Measurements from ENCODE around the gene HIF3A. TPM values are rescaled to one million over a fixed set of nuclear protein-coding genes. Genes with fewer than 3 reads are reported as not detected.
"Not testable (repeated sequence)": the region's sequence is repeated elsewhere in the genome, so short reads cannot be mapped to it uniquely, and the experiment has no call there.

Gene HIF3A
- polyA plus RNA-seq, 2 of the 4 experiments (the other 2 are of a cell fraction): not detected

GRCh38 chr19:46320559-46320958 is 23.7 kb downstream of the HIF3A start (continued):
- TF ChIP-seq REST (IDR thresholded peaks at IDR 0.05) (no peak), RAD21 (conservative IDR thresholded peaks at IDR 0.05 in 1 of 2, IDR thresholded peaks at IDR 0.05 in 1 of 2) (no peak), EP300 (IDR thresholded peaks at IDR 0.05) (no peak), MAZ (IDR thresholded peaks at IDR 0.05; ENCODE audit: borderline replicate concordance, low read depth, low read length) (no peak)
- TF ChIP-seq, protein P1, sequence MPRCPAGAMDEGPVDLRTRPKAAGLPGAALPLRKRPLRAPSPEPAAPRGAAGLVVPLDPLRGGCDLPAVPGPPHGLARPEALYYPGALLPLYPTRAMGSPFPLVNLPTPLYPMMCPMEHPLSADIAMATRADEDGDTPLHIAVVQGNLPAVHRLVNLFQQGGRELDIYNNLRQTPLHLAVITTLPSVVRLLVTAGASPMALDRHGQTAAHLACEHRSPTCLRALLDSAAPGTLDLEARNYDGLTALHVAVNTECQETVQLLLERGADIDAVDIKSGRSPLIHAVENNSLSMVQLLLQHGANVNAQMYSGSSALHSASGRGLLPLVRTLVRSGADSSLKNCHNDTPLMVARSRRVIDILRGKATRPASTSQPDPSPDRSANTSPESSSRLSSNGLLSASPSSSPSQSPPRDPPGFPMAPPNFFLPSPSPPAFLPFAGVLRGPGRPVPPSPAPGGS (IDR thresholded peaks at IDR 0.05): no peak

GRCh38 chr19:46321653-46322052 is 24.8 kb downstream of the HIF3A start:
- peaks cover 17% of the 10 kb centered on the region for H3K9me3 ChIP-seq
- no peak overlapping the region for H3K4me2 ChIP-seq
- ChIA-PET POLR2A (no interaction called here), CTCF (interaction anchor here (0.8 to 6.4 kb wide), 5 partner anchors 26 to 243 kb away, joined by 3 to 26 read pairs (median 5); partner anchors contain the start of gene PPP5C)
- DNase-seq (ENCODE audit: low read depth in 1 of 2, low spot score in 1 of 2): no peak
- TF ChIP-seq HOXA7 (CRISPR knock-in tag; IDR thresholded peaks at IDR 0.05) (no peak), SREBF2 (IDR thresholded peaks at IDR 0.05) (no peak), ZNF302 (CRISPR knock-in tag; IDR thresholded peaks at IDR 0.05) (no peak), BHLHE40 (IDR thresholded peaks at IDR 0.05; ENCODE audit: low read depth, low read length) (no peak), USF2 (IDR thresholded peaks at IDR 0.05) (no peak), ATOH8 (CRISPR knock-in tag; IDR thresholded peaks at IDR 0.05; ENCODE audit: low read depth) (no peak), CEBPB (IDR thresholded peaks at IDR 0.05) (no peak), ESRRA (IDR thresholded peaks at IDR 0.05; ENCODE audit: borderline replicate concordance, low read length) (no peak)
- TF ChIP-seq, protein P2, sequence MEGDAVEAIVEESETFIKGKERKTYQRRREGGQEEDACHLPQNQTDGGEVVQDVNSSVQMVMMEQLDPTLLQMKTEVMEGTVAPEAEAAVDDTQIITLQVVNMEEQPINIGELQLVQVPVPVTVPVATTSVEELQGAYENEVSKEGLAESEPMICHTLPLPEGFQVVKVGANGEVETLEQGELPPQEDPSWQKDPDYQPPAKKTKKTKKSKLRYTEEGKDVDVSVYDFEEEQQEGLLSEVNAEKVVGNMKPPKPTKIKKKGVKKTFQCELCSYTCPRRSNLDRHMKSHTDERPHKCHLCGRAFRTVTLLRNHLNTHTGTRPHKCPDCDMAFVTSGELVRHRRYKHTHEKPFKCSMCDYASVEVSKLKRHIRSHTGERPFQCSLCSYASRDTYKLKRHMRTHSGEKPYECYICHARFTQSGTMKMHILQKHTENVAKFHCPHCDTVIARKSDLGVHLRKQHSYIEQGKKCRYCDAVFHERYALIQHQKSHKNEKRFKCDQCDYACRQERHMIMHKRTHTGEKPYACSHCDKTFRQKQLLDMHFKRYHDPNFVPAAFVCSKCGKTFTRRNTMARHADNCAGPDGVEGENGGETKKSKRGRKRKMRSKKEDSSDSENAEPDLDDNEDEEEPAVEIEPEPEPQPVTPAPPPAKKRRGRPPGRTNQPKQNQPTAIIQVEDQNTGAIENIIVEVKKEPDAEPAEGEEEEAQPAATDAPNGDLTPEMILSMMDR (IDR thresholded peaks at IDR 0.05): no peak
- no peak overlapping the region for H3K27ac ChIP-seq
- FAIRE-seq: no peak
- no peak overlapping the region for H3K4me3 ChIP-seq
- H3K4me1 ChIP-seq: no peaks in the 10 kb centered on the region
- WGBS (ENCODE audit: missing lambda C conversion rate): 87% methylated on average over 11 of the region's 12 CpGs
- ATAC-seq: 0 out of 6 replicates have a peak, but pooled peaks of 1 of the 2 experiments have one; percentile 31

DNA sequence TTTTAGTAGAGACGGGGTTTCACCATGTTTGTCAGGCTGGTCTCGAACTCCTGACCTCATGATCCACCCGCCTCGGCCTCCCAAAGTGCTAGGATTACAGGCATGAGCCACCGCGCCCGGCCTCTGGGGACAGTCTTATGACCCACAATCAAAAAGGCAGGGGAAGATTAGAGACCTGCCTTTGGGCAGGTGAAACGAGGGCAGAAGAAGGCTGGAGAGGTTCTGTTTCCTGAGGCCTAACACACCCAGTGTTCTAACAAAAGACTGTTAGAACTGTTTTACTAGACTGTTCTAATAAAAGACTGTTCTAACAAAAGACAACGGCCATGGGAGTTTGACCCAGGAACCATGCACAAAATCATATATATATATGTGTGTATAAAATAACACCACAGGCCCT is 26.4 kb downstream of the HIF3A start:
- ATAC-seq, POLR2A ChIA-PET: not testable (repeated sequence)

More for the DNA sequence above, 26.4 kb downstream of the HIF3A start:
- CTCF ChIA-PET: interaction anchor here (0.6 to 6.4 kb wide), 4 partner anchors 24 to 294 kb away, joined by 3 to 26 read pairs (median 8); partner anchors contain the start of gene PPP5C
- not testable (repeated sequence) for DNase-seq (ENCODE audit: low read depth in 1 of 2, low spot score in 1 of 2); H3K4me2 ChIP-seq; FAIRE-seq; H3K4me3 ChIP-seq; H3K4me1 ChIP-seq; H3K27ac ChIP-seq
- WGBS (ENCODE audit: missing lambda C conversion rate): 81% methylated on average over 9 of the region's 9 CpGs
- peaks cover 32% of the 10 kb centered on the region for H3K9me3 ChIP-seq

Measured in A549 (cell line).